ENCODE results near the gene SLC5A10. TPM values are rescaled to one million over a fixed set of nuclear protein-coding genes. Genes with fewer than 3 reads are reported as not detected.

SLC5A10 gene
- polyA plus RNA-seq, 1 of the 3 experiments (the other 2 are of a cell fraction) = not detected

DNA sequence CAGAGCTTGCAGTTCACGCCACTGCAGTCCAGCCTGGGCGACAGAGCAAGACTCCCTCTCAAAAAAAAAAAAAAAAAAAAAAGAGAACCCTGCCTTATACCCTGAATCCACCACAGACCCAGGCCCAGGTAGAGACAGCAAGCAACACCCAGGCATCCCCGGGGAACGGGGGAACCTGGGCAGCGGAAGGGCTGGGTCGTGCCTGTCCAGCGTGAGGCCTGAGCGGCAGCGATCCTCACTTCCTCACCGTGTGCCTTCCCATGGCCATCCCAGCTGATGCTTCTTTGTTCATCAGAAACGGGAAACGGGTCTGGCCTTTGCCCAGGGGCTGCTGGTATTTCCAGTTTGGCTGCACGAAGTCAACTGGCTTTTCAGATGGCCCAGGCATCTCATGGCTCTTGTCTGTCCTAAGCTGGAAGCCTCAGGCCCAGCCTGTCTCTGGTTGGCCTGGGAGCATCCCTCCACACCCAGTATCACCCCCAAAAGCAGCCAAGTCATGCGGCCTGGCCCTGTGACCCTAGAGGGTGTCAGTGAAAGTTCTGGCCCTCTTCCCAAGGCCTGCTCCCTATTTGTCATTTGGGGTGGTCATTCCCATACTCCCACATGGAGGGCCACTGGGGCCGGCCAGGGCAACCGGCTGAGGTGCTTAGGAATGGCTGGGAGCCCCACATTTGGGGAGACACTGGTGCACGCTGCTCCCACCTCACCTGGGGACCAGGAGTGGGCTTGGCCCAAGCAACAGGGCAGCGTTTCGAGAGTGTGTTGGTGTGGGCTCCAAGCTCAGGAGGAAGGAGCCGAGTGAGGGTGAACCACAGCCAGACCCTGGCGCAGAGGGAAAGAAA, 32.5 kb downstream of the SLC5A10 start:
- CTCF ChIA-PET = interaction anchor here (1.0 to 1.7 kb wide), 3 partner anchors 14 to 25 kb away, joined by 3 to 8 read pairs (median 4); no protein-coding TSS in a partner anchor
- peaks cover 0 to 11% of the 10 kb centered on the region in 2 experiments; a peak in 3 of 4 replicates for H3K4me1 ChIP-seq (ENCODE audit: control insufficient read depth in 1 of 2, insufficient read depth in 2 of 2, low read depth in 1 of 2, low read length in 1 of 2)

More for the DNA sequence above, 32.5 kb downstream of the SLC5A10 start:
- no peak overlapping the region for H3K4me3 ChIP-seq (ENCODE audit: low read depth in 2 of 2, low read length in 1 of 2)
- H3K79me2 ChIP-seq (ENCODE audit: insufficient read depth) = no peaks in the 10 kb centered on the region
- DNase-seq = no peak
- no peak overlapping the region for H3K9ac ChIP-seq
- no peak overlapping the region for H3K27ac ChIP-seq (ENCODE audit: low read depth in 2 of 2, low read length in 1 of 2)
- POLR2A ChIA-PET = no interaction called here
- TF ChIP-seq EP300 (IDR thresholded peaks at IDR 0.05; ENCODE audit: borderline replicate concordance in 1 of 2, low read depth in 1 of 2, low read length in 1 of 2) = no peak
- no peak for TF ChIP-seq MXI1 (IDR thresholded peaks at IDR 0.05; ENCODE audit: low read depth, low read length)
- TF ChIP-seq, protein P1, sequence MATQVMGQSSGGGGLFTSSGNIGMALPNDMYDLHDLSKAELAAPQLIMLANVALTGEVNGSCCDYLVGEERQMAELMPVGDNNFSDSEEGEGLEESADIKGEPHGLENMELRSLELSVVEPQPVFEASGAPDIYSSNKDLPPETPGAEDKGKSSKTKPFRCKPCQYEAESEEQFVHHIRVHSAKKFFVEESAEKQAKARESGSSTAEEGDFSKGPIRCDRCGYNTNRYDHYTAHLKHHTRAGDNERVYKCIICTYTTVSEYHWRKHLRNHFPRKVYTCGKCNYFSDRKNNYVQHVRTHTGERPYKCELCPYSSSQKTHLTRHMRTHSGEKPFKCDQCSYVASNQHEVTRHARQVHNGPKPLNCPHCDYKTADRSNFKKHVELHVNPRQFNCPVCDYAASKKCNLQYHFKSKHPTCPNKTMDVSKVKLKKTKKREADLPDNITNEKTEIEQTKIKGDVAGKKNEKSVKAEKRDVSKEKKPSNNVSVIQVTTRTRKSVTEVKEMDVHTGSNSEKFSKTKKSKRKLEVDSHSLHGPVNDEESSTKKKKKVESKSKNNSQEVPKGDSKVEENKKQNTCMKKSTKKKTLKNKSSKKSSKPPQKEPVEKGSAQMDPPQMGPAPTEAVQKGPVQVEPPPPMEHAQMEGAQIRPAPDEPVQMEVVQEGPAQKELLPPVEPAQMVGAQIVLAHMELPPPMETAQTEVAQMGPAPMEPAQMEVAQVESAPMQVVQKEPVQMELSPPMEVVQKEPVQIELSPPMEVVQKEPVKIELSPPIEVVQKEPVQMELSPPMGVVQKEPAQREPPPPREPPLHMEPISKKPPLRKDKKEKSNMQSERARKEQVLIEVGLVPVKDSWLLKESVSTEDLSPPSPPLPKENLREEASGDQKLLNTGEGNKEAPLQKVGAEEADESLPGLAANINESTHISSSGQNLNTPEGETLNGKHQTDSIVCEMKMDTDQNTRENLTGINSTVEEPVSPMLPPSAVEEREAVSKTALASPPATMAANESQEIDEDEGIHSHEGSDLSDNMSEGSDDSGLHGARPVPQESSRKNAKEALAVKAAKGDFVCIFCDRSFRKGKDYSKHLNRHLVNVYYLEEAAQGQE (IDR thresholded peaks at IDR 0.05; ENCODE audit: low read depth, low read length) = no peak
- TF ChIP-seq RCOR1 (IDR thresholded peaks at IDR 0.05; ENCODE audit: low read length) = no peak
- TF ChIP-seq, protein P2, sequence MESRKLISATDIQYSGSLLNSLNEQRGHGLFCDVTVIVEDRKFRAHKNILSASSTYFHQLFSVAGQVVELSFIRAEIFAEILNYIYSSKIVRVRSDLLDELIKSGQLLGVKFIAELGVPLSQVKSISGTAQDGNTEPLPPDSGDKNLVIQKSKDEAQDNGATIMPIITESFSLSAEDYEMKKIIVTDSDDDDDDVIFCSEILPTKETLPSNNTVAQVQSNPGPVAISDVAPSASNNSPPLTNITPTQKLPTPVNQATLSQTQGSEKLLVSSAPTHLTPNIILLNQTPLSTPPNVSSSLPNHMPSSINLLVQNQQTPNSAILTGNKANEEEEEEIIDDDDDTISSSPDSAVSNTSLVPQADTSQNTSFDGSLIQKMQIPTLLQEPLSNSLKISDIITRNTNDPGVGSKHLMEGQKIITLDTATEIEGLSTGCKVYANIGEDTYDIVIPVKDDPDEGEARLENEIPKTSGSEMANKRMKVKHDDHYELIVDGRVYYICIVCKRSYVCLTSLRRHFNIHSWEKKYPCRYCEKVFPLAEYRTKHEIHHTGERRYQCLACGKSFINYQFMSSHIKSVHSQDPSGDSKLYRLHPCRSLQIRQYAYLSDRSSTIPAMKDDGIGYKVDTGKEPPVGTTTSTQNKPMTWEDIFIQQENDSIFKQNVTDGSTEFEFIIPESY (IDR thresholded peaks at IDR 0.05; ENCODE audit: borderline replicate concordance, low read depth) = no peak
- no peak for TF ChIP-seq SMC3 (IDR thresholded peaks at IDR 0.05; ENCODE audit: low read depth, low read length)
- TF ChIP-seq, protein P3, sequence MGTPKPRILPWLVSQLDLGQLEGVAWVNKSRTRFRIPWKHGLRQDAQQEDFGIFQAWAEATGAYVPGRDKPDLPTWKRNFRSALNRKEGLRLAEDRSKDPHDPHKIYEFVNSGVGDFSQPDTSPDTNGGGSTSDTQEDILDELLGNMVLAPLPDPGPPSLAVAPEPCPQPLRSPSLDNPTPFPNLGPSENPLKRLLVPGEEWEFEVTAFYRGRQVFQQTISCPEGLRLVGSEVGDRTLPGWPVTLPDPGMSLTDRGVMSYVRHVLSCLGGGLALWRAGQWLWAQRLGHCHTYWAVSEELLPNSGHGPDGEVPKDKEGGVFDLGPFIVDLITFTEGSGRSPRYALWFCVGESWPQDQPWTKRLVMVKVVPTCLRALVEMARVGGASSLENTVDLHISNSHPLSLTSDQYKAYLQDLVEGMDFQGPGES (IDR thresholded peaks at IDR 0.05; ENCODE audit: low read depth, low read length) = no peak
- TF ChIP-seq, protein P4, sequence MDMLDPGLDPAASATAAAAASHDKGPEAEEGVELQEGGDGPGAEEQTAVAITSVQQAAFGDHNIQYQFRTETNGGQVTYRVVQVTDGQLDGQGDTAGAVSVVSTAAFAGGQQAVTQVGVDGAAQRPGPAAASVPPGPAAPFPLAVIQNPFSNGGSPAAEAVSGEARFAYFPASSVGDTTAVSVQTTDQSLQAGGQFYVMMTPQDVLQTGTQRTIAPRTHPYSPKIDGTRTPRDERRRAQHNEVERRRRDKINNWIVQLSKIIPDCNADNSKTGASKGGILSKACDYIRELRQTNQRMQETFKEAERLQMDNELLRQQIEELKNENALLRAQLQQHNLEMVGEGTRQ (IDR thresholded peaks at IDR 0.05; ENCODE audit: borderline replicate concordance, low read depth, low read length) = no peak
- TF ChIP-seq MEF2A (IDR thresholded peaks at IDR 0.05; ENCODE audit: borderline replicate concordance, low read depth) = no peak
- no peak for TF ChIP-seq FOXJ3 (CRISPR knock-in tag; IDR thresholded peaks at IDR 0.05)
- no peak for TF ChIP-seq YY1 (IDR thresholded peaks at IDR 0.05; ENCODE audit: low read depth)
- TF ChIP-seq RXRA (IDR thresholded peaks at IDR 0.05; ENCODE audit: borderline replicate concordance, low read depth) = no peak
- TF ChIP-seq ELF1 (IDR thresholded peaks at IDR 0.05) = no peak
- TF ChIP-seq, protein P5, sequence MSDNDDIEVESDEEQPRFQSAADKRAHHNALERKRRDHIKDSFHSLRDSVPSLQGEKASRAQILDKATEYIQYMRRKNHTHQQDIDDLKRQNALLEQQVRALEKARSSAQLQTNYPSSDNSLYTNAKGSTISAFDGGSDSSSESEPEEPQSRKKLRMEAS (IDR thresholded peaks at IDR 0.05; ENCODE audit: low read depth) = no peak
- TF ChIP-seq, protein P6, sequence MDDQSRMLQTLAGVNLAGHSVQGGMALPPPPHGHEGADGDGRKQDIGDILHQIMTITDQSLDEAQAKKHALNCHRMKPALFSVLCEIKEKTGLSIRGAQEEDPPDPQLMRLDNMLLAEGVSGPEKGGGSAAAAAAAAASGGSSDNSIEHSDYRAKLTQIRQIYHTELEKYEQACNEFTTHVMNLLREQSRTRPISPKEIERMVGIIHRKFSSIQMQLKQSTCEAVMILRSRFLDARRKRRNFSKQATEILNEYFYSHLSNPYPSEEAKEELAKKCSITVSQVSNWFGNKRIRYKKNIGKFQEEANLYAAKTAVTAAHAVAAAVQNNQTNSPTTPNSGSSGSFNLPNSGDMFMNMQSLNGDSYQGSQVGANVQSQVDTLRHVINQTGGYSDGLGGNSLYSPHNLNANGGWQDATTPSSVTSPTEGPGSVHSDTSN (IDR thresholded peaks at IDR 0.05) = no peak
- no peak for TF ChIP-seq EZH2phosphoT487 (IDR thresholded peaks at IDR 0.05; ENCODE audit: borderline replicate concordance, low read depth)
- no peak for TF ChIP-seq SIN3A (IDR thresholded peaks at IDR 0.05; ENCODE audit: borderline replicate concordance, low read depth, low read length)
- no peak for TF ChIP-seq POLR2AphosphoS5 (IDR thresholded peaks at IDR 0.05; ENCODE audit: low read depth, low read length)
- TF ChIP-seq RAD21 (IDR thresholded peaks at IDR 0.05; ENCODE audit: low read length) = no peak
- no peak for TF ChIP-seq NFIC (IDR thresholded peaks at IDR 0.05; ENCODE audit: borderline replicate concordance)
- H4K20me1 ChIP-seq (ENCODE audit: insufficient read depth) = no peaks in the 10 kb centered on the region
- no peaks in the 10 kb centered on the region for H3K27me3 ChIP-seq (ENCODE audit: insufficient read depth)
- no peak overlapping the region for H3K4me2 ChIP-seq
- no peaks in the 10 kb centered on the region for H3K9me2 ChIP-seq
- peaks cover 0 to 11% of the 10 kb centered on the region in 2 experiments for H3K36me3 ChIP-seq (replicated peaks in 1 of 2; ENCODE audit: control insufficient read depth in 1 of 2, insufficient read depth in 2 of 2, low read length in 1 of 2)
- 97% methylated on average over 21 of the region's 21 CpGs for WGBS (ENCODE audit: low lambda C conversion rate)
- no peaks in the 10 kb centered on the region for H3F3A ChIP-seq (replicated peaks; ENCODE audit: insufficient read depth)
- H3K9me3 ChIP-seq = no peaks in the 10 kb centered on the region
- H2AFZ ChIP-seq (ENCODE audit: low read depth) = no peak overlapping the region
